SW 1271 (cell line): ENCODE measurements around the gene TNRC6B.

Source experiments
- DNase-seq, 2 experiments: peaks; one replicate each; lab custom pipeline; 2025; lab: John Stamatoyannopoulos, UW

TNRC6B gene

DNA sequence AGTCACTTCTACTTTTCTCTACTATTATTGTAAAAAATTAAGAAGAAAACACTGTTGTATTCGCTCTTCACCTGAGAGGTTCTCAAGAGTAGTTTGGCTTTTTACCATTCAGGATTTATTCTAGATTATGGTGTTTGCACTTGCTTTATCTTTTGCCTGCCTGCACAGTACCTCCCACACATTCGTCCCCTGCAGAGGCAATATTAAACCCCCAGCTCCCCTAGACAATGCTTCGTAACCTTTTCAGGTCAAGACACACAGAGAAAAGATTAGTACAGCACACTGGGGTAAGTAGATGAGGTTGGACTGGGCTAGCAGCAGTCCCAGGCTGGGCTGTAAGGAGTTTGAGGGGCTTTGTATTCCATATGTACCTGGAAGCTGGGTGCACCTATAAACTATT, 62.4 kb downstream of the TNRC6B start:
- DNase-seq, result no peak

DNA sequence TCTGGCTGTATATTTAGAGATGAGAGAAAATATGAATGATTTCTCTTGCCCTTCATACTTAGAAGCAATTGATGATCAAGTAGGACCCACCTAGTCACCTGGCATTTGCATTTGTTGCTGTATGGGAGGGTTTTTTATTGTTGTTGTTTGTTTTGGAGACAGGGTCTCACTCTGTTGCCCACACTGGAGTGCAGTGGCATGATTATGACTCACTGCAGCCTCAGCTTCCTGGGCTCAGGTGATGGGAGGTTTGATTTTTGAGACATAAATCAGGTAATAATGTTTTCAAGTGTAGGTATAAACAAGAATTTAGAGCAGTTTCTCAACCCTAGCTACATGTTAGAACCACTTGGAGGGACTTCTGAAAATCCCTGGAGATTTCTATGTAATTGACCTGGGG, 63.0 kb downstream of the TNRC6B start:
- peak in 1 of 2 experiments; percentile 28 for DNase-seq

DNA sequence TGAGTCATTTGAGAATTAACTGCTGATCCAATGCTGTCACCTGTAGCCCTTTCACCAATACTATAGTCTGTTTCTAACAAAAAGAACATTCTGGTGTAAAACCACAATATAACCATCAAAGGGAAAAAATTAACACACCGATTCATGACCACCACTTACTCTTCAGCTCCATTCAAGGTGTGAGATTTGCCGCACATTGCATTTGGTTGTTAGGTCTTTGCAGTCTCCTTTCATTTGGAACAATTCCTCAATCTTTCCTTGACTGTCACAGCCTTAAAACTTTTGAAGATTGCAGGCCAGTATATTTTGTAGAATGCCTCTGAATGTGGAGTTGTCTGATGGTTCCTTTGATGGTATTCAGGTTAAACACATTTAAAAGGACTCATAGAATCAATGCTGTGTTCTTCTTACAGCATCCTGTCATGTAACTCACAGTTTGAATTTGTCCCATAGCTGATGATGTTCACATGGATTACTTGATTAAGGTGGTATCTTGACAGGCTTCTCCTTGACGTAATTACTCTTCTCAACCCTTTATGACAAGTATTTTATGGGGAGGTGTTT, 63.6 kb downstream of the TNRC6B start:
- no peak for DNase-seq

DNA sequence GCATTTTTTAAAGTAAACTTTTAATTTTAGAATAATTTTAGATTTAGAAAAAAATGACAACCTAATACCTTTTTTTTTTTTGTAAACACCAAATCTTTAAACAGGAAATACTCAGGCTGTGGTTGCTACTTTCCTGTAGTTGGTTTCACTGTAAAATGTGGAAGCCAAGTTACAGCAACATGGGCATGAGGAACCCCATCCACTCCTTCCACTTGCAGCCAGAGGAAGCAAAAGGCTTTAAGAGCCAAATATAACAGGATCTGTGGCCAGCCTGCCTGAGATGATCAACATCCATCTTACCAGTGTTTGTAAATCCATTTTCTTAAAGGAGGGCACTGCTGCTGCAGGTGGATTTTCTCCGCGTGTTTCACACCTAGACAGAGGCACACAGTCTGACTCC, 66.2 kb downstream of the TNRC6B start:
- no peak for DNase-seq

DNA sequence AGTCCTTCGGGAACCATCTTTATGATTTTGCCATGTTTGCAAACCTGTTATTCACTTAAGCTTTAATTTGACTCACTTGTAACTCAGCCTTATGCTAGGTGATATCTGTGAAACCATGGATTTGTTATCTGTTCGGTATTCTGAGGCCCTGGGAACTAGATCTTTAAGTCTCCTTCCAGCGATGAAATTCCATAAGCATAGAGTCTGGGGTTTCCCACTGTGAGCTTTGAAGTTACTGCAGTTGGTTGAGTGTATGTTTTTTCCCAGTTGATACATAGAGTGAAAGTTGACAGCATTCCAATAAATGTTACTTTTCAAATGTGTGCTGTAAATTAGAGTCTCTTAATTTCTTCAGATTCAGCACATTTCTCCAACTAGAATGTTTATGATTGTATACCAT, 66.9 kb downstream of the TNRC6B start:
- DNase-seq, result no peak

DNA sequence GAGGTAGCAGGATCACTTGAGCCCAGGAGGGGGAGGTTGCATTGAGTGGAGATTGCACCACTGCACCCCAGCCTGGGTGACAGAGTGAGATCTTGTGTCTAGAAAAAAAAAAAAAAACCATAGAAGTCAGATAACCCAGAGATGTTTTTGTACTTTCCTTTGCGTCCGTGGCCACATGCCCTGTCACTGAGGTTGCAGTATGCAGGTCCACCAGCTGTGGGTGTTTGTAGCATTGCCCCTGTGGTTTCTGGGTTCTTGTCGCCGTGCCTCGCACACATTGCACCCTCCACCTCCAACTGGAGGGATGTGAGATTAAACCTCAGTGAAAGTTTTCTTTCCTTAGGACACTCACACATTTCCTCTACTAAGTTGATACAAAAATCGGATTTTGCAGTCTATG, 70.3 kb downstream of the TNRC6B start:
- no peak for DNase-seq

DNA sequence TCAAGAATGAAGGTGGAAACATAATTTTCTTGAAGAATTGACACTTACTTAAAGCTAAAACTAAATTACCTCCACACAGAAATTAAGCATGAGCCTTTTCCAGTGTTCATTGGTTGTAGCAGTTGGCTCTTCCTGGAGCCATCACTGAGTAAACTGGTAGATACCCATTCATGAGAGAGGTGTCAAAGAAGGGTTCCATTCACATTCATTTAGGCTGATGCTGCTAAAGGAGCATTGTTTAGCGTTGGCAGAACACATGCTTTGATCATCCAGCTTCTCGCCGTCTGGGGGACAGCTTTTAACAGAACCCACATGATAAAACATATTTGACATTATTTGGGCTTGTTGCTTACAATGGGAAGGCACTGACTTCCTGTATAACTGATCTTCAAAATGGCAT, 71.6 kb downstream of the TNRC6B start:
- no peak for DNase-seq

DNA sequence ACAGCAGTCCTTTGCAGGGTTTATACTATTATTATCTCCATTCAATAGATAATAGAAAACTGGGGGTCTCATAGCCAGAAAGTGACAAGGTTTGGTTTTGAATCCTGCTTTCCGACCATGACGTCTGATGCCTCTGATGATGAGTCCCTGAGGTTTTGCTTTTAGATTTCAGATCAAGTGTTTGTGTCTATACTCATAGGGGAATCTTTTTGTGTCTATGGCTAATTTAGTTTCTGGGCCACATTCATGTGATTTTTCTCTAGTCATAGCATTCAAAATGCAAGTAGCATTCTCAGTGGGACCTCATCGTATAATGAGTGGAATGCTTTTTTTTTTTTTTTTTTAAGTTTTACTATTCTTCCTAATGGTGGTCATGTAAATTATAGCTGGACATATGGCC, 72.9 kb downstream of the TNRC6B start:
- DNase-seq, result no peak

DNA sequence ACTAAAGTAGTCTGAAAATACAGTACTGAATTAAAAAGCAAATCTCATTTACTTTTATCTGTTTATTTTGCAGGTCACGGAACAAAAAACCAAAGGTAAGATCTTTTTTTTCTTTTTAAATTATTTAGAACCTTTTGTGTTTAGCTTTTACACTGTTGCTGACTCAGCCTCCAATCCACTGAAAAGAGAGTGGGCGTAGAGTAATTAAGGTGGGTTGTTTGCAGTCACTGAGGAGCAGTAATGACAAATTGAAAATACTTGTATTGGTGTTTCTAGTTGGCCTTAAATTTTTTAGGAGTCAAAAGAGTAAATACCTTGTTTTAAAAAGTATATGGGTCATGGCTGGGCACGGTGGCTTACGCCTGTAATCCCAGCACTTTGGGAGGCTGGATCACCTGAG, 73.4 kb downstream of the TNRC6B start:
- no peak for DNase-seq

DNA sequence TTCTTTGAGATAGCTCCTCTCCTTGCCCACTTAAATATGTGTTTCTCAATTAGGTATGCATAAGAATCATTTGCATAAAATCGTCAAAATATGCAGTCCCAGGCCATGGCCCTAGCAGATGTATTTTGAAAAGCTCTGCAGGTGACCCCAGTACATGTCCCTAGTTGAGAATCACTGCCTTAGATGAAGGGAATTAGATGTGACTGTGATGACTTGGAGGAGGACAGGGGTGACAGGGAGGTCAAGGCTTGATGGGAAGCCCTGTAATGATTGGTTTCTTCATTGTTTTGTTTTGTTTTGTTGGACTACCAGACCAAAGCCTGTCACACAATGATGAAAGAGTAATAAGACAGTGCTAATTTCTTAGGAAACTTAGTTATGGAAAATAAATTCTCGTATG, 74.4 kb downstream of the TNRC6B start:
- no peak for DNase-seq

DNA sequence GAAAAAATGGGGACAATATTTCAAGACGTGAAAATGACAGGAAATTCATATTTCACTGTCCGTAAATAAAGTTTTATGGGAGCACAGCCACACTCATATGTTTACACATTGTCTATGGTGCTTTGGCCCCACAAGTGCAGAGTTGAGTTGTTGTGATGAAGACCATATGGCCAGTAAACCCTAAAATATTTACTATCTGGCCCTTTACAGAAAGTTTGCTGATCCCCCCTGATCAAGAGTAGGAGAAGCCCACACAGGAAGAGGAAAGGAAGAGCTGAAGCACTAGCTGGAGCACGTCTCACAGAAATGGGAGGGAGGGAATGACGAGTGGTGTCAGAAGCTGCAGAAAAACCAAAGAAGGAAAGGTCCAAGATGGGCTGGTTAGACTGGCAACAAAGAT, 78.8 kb downstream of the TNRC6B start:
- no peak for DNase-seq

DNA sequence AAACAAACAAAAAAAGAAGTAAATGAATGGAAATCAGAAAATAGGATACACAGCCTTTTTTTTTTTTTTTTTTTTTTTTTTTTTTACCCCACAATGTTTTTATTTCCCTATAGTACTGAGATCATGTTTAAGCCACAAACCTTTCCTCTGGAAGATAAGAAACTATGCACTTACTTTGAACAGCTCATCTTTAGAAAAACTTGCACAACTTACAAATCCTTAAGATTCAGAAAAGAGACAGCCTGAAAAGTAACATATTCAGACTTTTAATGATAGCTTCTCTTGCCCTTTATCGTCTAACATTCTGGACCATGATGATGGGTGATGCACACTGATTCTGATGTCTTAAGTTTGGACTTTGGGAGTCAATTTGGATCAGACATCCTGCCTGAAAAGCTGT, 80.3 kb downstream of the TNRC6B start:
- no peak for DNase-seq

DNA sequence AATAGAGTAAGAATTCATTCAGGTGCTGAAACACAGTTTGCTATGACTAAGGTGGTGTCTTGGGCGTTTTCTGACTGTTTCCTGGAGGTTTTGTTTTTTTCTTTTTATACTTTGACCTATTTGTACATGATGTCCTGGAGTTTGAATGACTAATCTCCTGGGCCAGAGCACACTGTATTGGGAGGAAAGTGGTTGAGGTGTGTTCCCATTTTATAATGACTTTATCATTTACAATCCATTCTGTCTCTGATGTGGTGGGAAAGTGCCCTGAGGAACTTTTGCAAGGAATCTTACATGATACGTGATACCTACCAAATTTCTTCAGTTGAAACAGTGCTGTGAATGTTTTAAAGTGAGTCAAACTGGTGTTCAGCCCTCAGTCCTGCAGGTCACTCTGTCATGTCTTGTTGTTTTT, 80.8 kb downstream of the TNRC6B start:
- DNase-seq, result peak in 1 of 2 experiments; percentile 16

DNA sequence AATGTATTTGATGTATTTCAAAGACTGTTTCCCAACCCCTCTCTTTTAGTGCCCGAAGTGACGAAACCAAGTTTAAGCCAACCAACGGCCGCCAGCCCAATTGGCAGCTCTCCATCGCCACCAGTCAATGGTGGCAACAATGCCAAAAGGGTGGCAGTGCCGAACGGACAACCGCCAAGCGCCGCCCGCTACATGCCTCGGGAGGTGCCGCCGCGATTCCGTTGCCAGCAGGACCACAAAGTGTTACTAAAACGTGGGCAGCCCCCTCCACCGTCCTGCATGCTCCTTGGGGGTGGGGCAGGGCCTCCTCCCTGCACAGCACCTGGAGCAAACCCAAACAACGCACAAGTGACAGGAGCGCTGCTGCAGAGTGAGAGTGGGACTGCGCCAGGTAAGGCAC, 84.1 kb downstream of the TNRC6B start:
- DNase-seq, result no peak

DNA sequence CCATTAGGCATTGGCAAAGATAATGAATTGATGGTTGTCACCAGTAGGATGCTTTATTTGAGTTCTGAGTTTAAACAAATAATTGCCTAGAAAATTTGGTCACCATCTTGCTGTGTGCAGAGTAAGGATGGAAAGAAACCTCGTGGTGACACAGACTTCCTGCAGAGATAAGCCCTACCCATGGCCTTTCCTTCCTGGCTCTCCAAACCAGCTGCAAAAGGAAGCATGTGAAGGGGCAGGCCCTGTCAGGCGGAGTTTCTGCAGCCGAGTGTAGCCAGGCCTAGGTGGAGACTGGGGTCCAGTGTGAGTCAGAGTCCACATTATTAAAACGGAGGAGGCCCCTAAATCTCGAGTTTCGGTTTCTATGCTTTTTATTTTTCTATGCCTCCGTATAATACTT, 85.5 kb downstream of the TNRC6B start:
- DNase-seq, result no peak

DNA sequence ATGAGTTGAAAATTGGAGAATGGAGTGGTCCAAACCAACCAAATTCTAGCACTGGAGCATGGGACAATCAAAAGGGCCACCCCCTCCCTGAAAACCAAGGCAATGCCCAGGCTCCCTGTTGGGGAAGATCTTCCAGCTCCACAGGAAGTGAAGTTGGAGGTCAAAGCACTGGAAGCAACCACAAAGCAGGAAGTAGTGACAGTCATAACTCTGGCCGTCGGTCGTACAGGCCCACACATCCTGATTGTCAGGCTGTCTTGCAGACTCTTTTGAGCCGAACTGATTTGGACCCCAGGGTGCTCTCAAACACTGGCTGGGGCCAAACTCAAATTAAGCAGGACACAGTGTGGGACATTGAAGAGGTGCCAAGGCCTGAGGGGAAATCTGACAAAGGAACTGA, 88.1 kb downstream of the TNRC6B start:
- DNase-seq, result no peak

DNA sequence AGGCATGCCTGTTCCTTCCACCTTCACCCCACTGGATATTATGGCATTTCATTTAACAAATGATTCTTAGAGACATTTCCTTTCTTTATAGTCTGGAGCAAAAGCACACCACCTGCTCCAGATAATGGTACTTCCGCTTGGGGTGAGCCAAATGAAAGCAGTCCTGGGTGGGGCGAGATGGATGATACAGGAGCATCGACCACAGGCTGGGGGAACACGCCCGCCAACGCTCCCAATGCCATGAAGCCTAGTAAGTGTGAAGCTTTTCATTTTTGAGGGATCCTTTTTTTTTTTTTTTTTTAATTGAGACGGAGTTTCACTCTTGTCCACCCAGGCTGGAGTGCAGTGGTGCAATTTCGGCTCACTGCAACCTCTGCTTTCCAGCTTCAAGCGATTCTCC, 92.3 kb downstream of the TNRC6B start:
- no peak for DNase-seq

DNA sequence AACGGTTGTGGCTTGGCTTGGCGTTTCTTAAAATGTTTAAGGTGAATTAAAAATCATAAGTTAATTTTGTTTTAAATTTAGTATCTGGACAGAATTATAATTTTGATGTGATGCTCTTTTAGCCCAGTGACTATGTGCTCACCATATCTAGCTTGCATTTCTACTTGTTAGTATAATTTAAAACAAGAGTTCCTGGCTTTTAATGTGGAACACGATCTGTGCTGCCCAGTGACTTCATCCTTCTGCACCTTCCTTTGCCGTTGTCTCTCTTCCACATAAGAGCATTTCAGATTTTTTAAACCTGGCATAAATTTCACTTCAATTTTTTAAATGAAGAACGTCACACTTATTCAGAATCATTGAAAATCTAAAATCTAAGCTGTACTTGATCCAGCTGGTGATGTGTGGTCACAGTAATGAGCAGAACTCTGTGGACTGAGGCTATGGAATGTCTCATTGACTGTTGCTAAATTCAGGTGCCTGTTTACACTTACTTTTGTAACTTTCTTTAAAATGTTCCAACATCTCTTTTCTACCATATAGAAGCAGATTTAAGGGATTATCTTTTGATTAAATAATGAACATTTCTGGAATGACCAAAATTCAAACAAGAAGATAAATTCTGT, 93.1 kb downstream of the TNRC6B start:
- no peak for DNase-seq

DNA sequence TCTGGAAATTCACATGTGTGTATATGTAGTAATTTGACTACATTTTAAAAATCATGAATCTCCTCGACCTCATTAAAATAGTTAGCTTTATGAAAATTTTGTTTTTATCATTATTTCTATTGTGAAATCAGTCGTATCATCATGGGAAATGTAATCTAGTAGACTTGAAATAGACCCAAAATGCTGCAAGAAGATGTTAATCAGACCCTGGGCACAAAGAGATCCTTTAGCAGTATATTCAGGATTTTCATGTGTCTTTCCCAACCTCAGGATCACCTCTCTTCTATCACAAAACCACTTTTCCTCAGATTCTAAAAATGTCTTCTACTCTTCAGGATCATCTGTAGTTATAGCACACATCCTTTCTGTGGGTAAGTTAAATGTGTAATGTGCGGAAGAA, 93.7 kb downstream of the TNRC6B start:
- DNase-seq, result no peak

DNA sequence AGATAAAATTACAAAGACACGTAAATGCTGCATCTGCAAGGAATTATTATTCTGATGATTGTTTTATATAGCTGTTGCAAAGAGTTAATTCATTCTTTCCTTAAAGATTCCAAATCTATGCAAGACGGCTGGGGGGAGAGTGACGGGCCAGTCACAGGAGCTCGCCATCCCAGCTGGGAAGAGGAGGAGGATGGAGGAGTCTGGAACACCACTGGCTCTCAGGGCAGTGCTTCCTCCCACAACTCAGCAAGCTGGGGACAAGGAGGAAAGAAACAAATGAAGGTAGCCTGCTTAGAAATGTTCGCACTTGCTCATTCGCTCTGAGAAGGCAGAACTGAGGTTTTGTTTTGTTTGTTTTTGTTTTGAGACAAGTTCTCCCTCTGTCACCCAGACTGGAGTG, 95.6 kb downstream of the TNRC6B start:
- no peak for DNase-seq

DNA sequence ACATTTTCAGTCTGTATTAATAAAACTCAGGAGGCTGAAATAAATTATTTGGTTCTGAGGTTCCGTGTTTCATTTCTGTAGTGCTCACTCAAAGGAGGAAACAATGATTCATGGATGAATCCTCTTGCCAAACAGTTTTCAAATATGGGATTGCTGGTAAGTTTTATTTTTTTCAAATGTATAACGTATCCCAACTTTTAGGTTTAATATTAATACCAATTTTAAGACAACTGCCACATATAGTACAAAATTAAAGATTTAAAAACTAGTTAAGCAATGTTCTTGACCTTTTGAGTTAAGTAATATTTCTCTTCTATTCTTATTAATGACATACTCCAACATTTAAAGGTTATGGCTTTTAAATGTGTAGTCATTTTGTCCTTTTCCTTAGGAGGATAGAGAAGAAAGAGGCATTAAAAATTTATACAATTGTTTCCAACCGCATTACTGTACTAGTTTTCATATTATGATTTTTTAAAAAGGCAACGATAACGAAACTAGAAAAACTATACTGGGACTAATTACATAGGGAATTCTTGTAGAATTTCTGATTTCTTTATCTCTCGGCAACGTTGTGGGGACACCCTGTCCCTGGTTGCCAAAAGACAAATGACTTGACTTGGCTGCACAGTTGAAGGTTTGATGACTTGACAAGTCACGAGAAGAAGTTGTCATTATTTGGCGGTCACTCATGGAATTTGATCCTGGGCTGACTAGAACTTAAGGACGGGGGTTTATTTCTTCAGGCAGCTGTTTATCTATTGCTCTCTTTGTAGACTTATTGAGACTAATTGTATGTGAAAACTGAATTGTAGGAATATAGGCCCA, 99.5 kb downstream of the TNRC6B start:
- no peak for DNase-seq

DNA sequence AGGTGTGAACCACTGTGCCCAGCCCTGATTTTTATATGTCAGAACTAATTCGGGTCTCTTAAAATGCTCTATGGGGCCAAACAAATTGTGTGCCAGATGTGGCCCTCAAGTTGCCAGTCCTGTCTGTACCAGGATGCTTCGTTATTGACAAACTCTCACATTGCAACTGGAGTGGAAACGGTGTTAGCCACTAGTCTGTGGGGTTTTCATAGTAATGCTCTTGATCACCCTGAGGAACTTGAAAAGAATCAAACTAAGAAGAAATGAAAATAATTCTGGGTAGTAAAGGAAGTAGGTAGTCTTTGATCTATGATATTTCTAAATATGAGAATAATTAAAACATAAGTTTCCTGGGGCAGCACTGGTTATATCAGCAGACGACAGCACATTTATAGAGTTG, 101.3 kb downstream of the TNRC6B start:
- DNase-seq, result no peak

DNA sequence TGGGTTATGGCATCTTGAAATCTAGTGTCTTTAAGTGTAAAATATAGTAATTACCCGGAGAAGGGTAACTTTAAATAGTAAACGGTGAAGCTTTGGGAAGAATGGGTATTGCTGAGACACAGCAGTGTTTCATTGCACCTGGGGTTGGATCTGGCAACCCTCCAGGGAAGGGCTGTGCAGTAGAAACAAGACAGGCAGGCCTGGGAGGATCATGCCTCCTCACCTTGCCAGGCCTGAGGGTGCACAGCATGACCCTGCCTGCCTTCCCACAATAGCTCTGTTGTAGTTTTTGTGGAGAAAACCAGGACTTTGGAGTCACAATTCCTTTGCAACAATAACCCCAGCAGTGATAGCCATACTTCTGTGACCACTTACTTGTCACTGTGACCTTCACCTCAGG, 104.0 kb downstream of the TNRC6B start:
- DNase-seq, result no peak

DNA sequence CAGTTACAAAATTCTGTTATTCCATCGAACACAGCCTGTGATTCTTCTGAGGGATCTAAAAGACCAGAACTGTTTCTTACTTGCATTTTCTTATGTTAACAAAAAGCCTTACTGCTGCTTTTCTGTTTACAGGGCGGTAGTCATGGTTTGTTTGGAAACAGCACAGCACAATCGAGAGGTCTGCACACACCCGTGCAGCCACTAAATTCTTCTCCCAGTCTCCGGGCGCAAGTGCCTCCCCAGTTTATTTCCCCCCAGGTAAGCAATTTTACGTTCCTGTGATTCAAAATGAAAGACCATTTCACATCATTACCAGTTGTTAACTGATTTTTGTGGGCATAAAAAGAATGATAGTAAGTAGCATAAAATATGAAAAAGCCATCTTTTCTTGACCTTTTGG, 107.8 kb downstream of the TNRC6B start:
- DNase-seq, result no peak
